ENCODE data around the gene PRTFDC1.

DNA sequence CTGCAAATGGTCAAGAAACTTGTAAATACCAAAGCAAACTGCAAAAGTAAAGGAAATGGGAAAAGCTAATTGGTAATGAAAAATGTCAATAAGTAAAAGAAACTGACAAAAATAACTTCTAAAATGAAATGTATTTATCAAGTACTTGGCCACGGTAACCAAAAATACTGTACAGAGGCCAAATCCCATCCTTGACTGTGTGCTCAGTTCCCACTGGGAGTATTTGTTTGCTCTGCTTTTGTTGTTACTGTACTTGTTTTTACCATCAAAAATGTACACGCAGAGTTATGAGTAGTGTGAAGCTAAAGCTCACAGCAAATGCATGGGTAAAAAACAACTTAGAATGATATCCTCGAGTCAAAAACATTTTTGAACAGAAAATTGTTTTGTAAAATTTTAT lies 32.5 kb upstream of the PRTFDC1 start:
- TF ChIP-seq, protein P1, sequence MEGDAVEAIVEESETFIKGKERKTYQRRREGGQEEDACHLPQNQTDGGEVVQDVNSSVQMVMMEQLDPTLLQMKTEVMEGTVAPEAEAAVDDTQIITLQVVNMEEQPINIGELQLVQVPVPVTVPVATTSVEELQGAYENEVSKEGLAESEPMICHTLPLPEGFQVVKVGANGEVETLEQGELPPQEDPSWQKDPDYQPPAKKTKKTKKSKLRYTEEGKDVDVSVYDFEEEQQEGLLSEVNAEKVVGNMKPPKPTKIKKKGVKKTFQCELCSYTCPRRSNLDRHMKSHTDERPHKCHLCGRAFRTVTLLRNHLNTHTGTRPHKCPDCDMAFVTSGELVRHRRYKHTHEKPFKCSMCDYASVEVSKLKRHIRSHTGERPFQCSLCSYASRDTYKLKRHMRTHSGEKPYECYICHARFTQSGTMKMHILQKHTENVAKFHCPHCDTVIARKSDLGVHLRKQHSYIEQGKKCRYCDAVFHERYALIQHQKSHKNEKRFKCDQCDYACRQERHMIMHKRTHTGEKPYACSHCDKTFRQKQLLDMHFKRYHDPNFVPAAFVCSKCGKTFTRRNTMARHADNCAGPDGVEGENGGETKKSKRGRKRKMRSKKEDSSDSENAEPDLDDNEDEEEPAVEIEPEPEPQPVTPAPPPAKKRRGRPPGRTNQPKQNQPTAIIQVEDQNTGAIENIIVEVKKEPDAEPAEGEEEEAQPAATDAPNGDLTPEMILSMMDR (IDR thresholded peaks at IDR 0.05; ENCODE audit: insufficient read depth, low read length), result no peak
- TF ChIP-seq POLR2AphosphoS5 (IDR thresholded peaks at IDR 0.05; ENCODE audit: low read depth), result no peak
- no peak for TF ChIP-seq GABPA (IDR thresholded peaks at IDR 0.05; ENCODE audit: low read depth)
